Activated CD8-positive, alpha-beta memory T cell treated with anti-CD3 and anti-CD28 coated beads, Interleukin-2, amount 10 ng/mL, durations not matched to agents 7 days and 5 days (primary cell): Measurements from ENCODE around the gene FAM221A. TPM values are rescaled to one million over a fixed set of nuclear protein-coding genes. Genes with fewer than 3 reads are reported as not detected.

Source experiments
- ATAC-seq: fragments of 150-1000 bp; cut with Tn5 transposase; one replicate; pipeline ENCODE4 v1.10.0; 2021; ENCODE audit warnings: moderate library complexity
- CTCF ChIA-PET: fragments of 350-600 bp; sonication (Branson Sonifier 250); formaldehyde crosslinking; loops from one replicate; lab custom pipeline; 2021; ENCODE audit warnings: antibody characterized with exemption; lab: Charles Lee
- DNase-seq: peaks from one replicate; pipeline ENCODE4 v3.0.0-alpha.2; 2020
- H3K27ac Mint-ChIP-seq: one replicate; pipeline ENCODE4 v1.8.0; 2021; ENCODE audit warnings: mild to moderate bottlenecking, mixed read lengths
- H3K27me3 Mint-ChIP-seq: one replicate; pipeline ENCODE4 v1.8.0; 2021; ENCODE audit warnings: mixed read lengths
- H3K36me3 Mint-ChIP-seq: one replicate; pipeline ENCODE4 v1.8.0; 2021; ENCODE audit warnings: mild to moderate bottlenecking, mixed read lengths
- H3K4me1 Mint-ChIP-seq: one replicate; pipeline ENCODE4 v1.8.0; 2021; ENCODE audit warnings: mixed read lengths
- H3K4me3 Mint-ChIP-seq: one replicate; pipeline ENCODE4 v1.8.0; 2021; ENCODE audit warnings: mild to moderate bottlenecking, moderate library complexity, mixed read lengths
- H3K9me3 Mint-ChIP-seq: one replicate; pipeline ENCODE4 v1.8.0; 2022; ENCODE audit warnings: low read depth, mixed read lengths
- total RNA-seq, 2 experiments: library from RNA; stranded (reverse); gene quantifications; one replicate each; pipeline ENCODE4 v1.2.3, GENCODE V29; 2021

The FAM221A gene, protein sequence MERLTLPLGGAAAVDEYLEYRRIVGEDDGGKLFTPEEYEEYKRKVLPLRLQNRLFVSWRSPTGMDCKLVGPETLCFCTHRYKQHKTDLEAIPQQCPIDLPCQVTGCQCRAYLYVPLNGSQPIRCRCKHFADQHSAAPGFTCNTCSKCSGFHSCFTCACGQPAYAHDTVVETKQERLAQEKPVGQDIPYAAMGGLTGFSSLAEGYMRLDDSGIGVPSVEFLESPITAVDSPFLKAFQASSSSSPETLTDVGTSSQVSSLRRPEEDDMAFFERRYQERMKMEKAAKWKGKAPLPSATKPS
- total RNA-seq, result 1 to 10 TPM; 5.6 to 6.1 TPM

DNA sequence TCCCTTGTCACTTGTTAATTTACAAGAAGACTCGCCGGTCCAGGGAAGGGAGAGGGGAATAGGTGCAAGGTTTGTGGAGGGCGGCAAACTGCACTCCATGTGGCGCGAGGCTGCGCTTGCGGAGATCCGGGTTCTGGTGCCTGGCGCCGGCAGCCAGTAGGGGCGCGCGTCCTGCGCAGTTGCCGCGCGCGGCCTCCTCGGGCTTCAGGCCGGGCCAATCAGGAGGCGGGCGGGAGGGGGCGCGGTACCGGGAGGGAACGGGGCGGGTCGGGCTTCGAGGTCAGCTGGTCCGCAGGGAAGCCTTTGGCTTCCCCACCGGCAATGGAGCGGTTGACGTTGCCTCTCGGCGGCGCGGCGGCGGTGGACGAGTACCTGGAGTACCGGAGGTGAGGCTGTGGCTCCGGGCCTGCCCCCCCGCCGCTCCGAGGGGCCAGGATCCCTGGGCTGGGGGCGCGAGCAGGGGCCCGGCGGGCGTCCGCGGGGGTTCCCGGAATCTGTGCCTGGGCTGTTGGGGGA, at the start of gene FAM221A:
FAM221A (plus strand) TSS at position 302 of the 516 bp plus-strand sequence; CDS start at position 322, 20 bp downstream.
- H3K9me3 Mint-ChIP-seq, result no peaks in the 10 kb centered on the region
- ATAC-seq (peak; percentile 100), DNase-seq (peak; percentile 87)
- peak within 1 kb of the TSS; percentile 76 for H3K4me3 Mint-ChIP-seq
- H3K27me3 Mint-ChIP-seq, result peaks cover 8% of the 10 kb centered on the region
- H3K4me1 Mint-ChIP-seq, result peaks cover 12% of the 10 kb centered on the region
- peaks cover 3% of the 10 kb centered on the region for H3K36me3 Mint-ChIP-seq
- peak within 1 kb of the TSS; percentile 12 for H3K27ac Mint-ChIP-seq
- CTCF ChIA-PET, result interaction anchor here (1.0 to 1.9 kb wide), 9 partner anchors 14 to 207 kb away, joined by 3 to 11 read pairs (median 4); partner anchors contain the start of gene CCDC126

DNA sequence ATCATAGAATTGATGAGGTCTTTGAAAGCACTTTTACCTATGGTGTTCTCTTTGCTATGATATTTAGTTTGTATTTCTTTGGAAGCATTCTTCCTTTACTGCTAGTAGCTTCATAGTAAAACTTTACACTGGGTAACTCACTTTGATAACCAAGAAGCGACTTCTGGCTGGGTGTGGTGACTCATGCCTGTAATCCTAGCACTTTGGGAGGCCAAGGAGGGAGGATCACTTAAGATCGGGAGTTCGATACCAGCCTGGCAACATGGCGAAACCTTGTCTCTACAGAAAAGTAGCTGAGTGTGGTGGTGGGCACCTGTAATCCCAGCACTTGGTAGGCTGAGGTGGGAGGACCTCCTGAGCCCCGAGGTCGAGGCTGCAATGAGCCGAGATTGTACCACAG, 46.6 kb upstream of the FAM221A start:
- Mint-ChIP-seq H3K36me3 (peaks cover 6% of the 10 kb centered on the region), H3K4me3 (no peak overlapping the region), H3K27ac (no peak overlapping the region), H3K4me1 (no peaks in the 10 kb centered on the region), H3K27me3 (no peaks in the 10 kb centered on the region), H3K9me3 (no peaks in the 10 kb centered on the region)
- ATAC-seq, result no peak
- CTCF ChIA-PET, result no interaction called here
- no peak for DNase-seq

DNA sequence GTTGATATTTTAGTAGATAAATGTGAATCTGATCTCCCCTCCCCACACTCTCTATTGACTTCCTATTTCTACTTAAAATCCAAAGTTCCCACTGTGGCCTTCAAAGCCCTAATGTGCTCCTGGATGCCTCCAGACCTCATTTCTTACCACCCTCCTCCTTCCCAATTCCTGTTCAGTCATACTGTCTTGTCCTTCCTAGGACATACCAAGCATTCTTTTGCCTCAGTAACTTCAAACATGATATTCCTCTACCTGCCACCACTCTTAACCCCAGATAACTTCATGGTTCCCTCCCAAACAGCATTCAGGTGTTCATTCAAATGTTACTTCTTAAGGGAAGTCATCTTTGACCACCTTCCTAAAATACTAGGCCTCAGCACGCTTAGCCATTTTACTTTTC, 34.2 kb upstream of the FAM221A start:
- no peak overlapping the region for H3K27ac Mint-ChIP-seq
- H3K9me3 Mint-ChIP-seq, result no peaks in the 10 kb centered on the region
- CTCF ChIA-PET, result no interaction called here
- H3K36me3 Mint-ChIP-seq, result no peaks in the 10 kb centered on the region
- no peaks in the 10 kb centered on the region for H3K27me3 Mint-ChIP-seq
- no peak overlapping the region for H3K4me3 Mint-ChIP-seq
- no peaks in the 10 kb centered on the region for H3K4me1 Mint-ChIP-seq
- ATAC-seq (no peak), DNase-seq (no peak)

DNA sequence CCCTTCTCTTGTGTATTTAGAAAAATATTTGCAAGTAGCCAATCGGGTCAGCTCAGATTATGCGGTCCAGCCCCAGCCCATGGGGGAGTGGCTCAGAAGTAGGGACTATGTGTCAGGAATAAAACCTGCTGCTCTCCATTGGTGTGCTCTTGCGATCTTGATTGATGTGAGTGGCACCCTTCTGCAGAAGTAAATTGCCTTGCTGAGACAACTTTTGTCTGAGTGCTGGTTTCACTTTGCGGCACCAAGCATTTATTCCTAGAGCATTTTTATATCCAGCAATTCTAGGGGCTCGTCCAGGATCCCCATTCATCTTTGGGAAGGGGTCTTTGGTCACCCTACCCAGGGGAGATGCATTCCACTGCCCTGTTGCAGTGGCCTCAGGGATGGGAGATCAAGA, 26.1 kb upstream of the FAM221A start:
- Mint-ChIP-seq H3K27ac (no peak overlapping the region), H3K4me1 (no peaks in the 10 kb centered on the region), H3K36me3 (peaks cover 1% of the 10 kb centered on the region), H3K4me3 (no peak overlapping the region), H3K27me3 (no peaks in the 10 kb centered on the region), H3K9me3 (peaks cover 17% of the 10 kb centered on the region)
- no peak for DNase-seq
- no peak for ATAC-seq
- CTCF ChIA-PET, result no interaction called here

DNA sequence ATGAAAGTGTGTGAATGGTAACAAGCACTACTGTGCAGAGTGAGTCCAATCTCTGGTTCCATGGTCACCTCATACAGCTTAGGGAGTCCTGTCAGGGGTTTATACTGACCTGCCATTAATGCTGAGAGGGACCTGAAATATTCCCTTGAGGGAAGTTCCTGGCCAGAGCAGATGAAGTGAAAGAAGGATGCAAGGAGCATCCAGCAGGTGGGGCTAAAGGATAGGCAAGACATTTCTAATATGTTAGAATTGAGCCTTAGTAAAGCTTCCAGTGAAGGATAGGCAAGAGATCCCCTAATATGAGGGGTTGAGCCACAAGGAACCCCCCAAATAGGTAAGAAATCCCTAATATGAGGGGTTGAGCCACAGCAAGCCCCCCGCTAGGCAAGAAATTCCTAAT, 25.5 kb upstream of the FAM221A start:
- peaks cover 17% of the 10 kb centered on the region for H3K9me3 Mint-ChIP-seq
- no peak overlapping the region for H3K4me3 Mint-ChIP-seq

DNA sequence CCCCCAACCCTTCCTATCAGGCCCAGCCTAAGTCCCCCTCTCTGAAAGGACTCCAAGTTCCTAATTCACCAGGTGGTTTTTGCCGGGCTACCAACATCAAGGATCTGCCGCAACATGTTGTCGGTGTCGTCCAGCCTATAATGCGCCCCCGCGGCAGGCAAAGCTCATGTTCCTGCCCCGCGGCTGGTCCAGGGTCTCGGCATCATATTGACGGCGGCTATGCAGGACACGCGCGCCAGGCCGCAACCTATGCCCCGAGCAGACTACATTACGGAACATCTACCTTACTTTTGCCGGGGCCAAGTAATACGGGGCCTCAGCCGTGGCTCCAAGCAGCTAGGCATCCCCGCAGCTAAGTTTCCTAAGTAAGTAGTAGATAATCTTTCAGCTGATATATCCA, 24.6 kb upstream of the FAM221A start:
- Mint-ChIP-seq H3K4me1 (no peaks in the 10 kb centered on the region), H3K4me3 (no peak overlapping the region), H3K27ac (no peak overlapping the region), H3K27me3 (no peaks in the 10 kb centered on the region), H3K36me3 (peaks cover 1% of the 10 kb centered on the region), H3K9me3 (peaks cover 17% of the 10 kb centered on the region)
- CTCF ChIA-PET, result no interaction called here
- no peak for DNase-seq
- no peak for ATAC-seq

More for the DNA sequence above, 25.5 kb upstream of the FAM221A start:
- CTCF ChIA-PET, result no interaction called here
- Mint-ChIP-seq H3K27ac (no peak overlapping the region), H3K27me3 (no peaks in the 10 kb centered on the region), H3K36me3 (peaks cover 1% of the 10 kb centered on the region), H3K4me1 (no peaks in the 10 kb centered on the region)
- ATAC-seq, result no peak
- no peak for DNase-seq

DNA sequence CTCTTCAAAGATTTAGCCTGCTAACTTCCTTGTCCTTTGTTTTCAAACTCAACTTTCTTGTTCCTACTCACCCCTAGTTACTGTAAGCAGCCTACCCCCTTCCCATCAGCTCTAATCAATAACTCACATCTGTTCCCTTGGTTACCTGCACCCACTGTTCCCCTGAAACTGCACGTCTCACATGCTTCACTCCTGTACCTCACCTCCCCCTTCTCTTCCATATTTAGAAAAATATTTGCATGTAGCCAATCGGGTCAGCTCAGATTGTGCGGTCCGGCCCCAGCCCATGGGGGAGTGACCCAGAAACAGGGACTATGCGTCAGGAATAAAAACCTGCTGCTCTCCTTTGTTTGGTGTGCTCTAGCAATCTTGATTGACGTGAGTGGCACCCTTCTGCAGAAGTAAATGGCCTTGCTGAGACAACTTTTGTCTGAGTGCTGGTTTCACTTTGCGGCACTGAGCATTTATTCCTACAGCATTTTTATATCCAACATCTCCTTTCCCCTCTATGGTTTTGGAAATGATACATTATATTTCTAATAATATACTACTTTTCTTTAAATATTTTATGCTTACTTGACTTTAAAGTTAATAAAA, 21.1 kb upstream of the FAM221A start:
- Mint-ChIP-seq H3K27ac (no peak overlapping the region), H3K36me3 (no peaks in the 10 kb centered on the region), H3K27me3 (no peaks in the 10 kb centered on the region), H3K9me3 (peaks cover 15% of the 10 kb centered on the region), H3K4me1 (no peaks in the 10 kb centered on the region), H3K4me3 (no peak overlapping the region)
- ATAC-seq (no peak), DNase-seq (no peak)
- CTCF ChIA-PET, result no interaction called here

DNA sequence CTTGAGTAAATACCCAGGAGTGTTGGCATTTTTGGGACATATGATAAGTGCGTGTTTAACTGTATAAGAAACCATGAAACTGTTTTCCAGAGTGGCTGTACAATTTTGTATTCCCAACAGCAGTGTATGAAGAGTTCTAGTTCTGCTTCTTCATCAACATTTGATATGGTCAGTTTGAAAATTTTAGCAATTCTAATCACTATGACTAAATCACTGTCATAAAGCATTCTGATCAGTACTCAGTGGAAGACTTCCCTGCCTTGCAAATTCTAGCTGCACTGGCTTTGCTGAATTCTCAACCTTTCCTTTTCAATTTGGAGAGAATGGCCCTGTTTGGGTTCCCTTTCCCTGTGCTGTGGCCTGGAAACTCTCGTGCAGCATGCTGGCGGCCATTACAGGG, 18.6 kb upstream of the FAM221A start:
- Mint-ChIP-seq H3K36me3 (no peaks in the 10 kb centered on the region), H3K4me1 (no peaks in the 10 kb centered on the region), H3K9me3 (peaks cover 6% of the 10 kb centered on the region), H3K27me3 (no peaks in the 10 kb centered on the region), H3K4me3 (no peak overlapping the region), H3K27ac (no peak overlapping the region)
- no peak for ATAC-seq
- DNase-seq, result no peak
- CTCF ChIA-PET, result no interaction called here

DNA sequence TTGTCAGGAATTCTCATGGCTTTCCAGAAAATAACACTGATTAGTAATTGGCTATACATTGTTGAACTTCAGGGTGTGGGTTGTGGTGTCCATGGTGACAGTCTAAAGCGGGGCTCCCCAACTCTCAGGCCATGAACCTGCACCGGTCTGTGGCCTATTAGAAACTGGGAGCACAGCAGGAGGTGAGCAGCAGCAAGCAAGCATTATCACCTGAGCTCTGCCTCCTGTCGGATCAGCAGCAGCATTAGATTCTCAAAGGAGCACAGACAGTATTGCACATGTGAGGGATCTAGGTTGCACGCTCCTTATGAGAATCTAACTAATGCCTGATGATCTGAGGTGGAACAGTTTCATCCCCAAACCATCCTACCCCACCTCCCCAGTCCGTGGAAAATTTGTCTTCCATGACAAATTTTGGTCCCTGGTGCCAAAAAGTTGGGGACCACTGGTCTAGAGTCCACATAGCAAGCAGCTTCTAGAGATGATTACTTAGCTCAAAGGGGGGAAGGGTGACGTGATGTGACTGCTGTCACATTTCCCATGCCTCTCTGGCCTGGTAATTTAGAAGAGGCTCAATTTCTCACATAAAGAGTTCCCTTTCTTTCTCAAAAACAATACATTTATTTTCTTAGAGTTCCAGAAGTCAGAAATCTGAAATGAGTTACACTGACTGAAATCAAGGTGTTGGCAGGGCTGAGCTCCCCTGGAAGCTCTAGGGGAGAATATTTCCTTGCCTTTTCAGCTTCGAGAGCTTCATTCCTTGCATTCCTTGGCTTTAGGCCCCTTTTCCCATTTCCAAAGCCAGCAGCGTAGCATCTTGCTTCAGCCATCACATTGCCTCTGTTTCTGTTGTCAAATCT, 17.6 kb upstream of the FAM221A start:
- ATAC-seq (no peak), DNase-seq (no peak)
- H3K27me3 Mint-ChIP-seq, result no peaks in the 10 kb centered on the region
- no peaks in the 10 kb centered on the region for H3K4me1 Mint-ChIP-seq
- H3K9me3 Mint-ChIP-seq, result peaks cover 6% of the 10 kb centered on the region
- H3K36me3 Mint-ChIP-seq, result no peaks in the 10 kb centered on the region
- CTCF ChIA-PET, result no interaction called here
- no peak overlapping the region for H3K27ac Mint-ChIP-seq
- no peak overlapping the region for H3K4me3 Mint-ChIP-seq

DNA sequence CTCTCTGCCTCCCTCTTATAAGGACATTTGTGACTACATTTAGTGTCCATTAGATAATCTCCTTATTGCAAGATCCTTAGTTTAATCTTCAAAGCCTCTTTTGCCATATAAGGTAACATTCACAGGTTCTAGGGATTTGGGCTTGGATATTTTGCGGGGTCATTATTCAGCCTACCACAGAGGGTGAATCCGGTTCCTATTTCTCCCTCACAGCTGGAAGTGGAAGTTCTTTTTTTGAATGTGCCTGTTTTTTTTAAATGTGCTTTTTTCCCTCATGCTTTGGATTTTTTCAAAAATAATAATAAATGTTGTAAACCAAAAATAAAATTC, 17.1 kb upstream of the FAM221A start:
- Mint-ChIP-seq H3K4me1 (no peaks in the 10 kb centered on the region), H3K36me3 (no peaks in the 10 kb centered on the region), H3K27ac (no peak overlapping the region), H3K27me3 (no peaks in the 10 kb centered on the region), H3K4me3 (no peak overlapping the region), H3K9me3 (peaks cover 6% of the 10 kb centered on the region)
- CTCF ChIA-PET, result no interaction called here
- DNase-seq (no peak), ATAC-seq (no peak)

DNA sequence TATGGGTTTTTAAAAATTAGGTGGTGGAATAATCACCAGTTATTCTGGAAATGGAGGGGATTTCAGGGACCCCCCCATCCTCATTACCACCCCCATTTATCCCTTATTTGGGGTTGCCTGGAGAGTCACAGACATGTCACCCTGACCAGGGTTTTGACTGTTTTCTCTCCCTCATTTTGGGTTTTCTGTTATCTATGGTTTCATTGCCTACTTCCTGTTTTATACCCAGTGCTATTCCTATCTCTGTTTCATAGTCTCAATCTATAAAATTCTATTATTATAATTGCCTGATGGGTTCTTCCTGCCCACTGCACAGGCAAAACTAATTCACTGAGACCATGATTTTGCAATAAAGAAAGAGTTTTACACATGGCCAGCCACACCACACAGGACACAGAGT, 15.9 kb upstream of the FAM221A start:
- no peaks in the 10 kb centered on the region for H3K36me3 Mint-ChIP-seq
- no peak for DNase-seq
- CTCF ChIA-PET, result no interaction called here
- H3K9me3 Mint-ChIP-seq, result no peaks in the 10 kb centered on the region
- H3K4me1 Mint-ChIP-seq, result no peaks in the 10 kb centered on the region
- no peak overlapping the region for H3K4me3 Mint-ChIP-seq
- H3K27me3 Mint-ChIP-seq, result no peaks in the 10 kb centered on the region
- H3K27ac Mint-ChIP-seq, result no peak overlapping the region
- no peak for ATAC-seq

DNA sequence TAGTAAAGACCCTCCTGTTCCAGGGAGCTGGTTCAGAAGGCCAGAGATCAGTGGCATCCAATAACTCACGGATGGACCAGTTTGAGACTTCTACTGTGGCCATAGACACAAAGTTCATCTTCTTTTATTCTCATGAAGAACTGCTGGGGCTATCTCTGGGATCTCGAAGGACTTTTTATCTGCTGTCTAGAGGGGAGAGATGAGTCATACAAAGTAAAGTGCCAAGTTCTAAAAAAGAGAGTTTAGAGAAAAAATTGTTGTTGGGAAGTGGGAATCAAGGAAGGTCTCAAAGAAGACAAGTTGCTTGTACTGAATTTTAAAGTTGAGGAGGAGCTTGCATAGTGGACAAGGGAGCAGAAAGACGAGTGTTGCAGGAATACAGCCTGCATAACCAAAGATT, 8.0 kb upstream of the FAM221A start:
- H3K4me1 Mint-ChIP-seq, result no peaks in the 10 kb centered on the region
- no peak overlapping the region for H3K4me3 Mint-ChIP-seq
- no peak for DNase-seq
- H3K9me3 Mint-ChIP-seq, result no peaks in the 10 kb centered on the region
- peaks cover 20% of the 10 kb centered on the region for H3K27me3 Mint-ChIP-seq
- no peak for ATAC-seq
- H3K27ac Mint-ChIP-seq, result no peak overlapping the region
- CTCF ChIA-PET, result interaction anchor here (0.7 to 2.0 kb wide), 2 partner anchors 25 to 220 kb away, joined by 3 to 5 read pairs; no protein-coding TSS in a partner anchor
- H3K36me3 Mint-ChIP-seq, result no peaks in the 10 kb centered on the region
